Adipose tissue (tissue), 3 donors: Measurements from ENCODE around the gene RAP2C. TPM values are rescaled to one million over a fixed set of nuclear protein-coding genes. Genes with fewer than 3 reads are reported as not detected.

Source experiments
- H3K27ac ChIP-seq: one replicate; pipeline ENCODE4 v1.5.1; 2013; ENCODE audit warnings: low read depth, low read length
- WGBS, 3 donors: extraction: QIAGEN DNeasy Blood & Tissue Kit; methylation state at CpG; one replicate each; pipeline ENCODE4 v1.1.7; 2013; 5-methylcytosine and 5-hydroxymethylcytosine counted together
- polyA plus RNA-seq, 3 donors: library from polyadenylated mRNA; stranded (reverse); fragments of 200-250 nt; gene quantifications; one replicate each; pipeline ENCODE4 v1.2.3, GENCODE V29; 2013
- donor health status: healthy with polysubstance abuse.
- donor health status: Bipolar disorder and iron deficiency.
- donor health status: healthy.

RAP2C gene
- 10 to 100 TPM in 2 of 3 donors, 1 to 10 TPM in 1; 6.5 to 14.7 (median 13.6) TPM for polyA plus RNA-seq

DNA sequence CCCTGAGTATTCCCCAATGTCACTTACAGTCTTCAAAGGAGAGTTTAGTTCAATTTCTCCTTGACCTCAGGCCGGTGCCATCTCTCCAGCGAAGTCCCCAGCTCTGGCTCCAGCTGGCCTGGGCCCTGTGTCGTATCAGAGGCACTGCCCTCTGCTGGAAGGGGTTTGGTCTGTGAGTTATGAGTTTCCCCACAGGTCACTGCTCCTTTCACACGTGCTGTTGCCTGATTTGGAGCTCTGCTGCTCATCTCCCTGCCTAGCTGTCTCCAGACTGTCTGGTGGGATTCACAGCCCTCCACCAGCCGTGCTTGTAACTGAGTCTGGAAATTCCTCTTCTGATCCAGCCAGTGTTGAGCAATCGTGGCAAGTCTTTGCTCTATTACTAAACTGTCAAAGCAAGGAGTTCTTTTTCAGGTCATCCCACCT lies at the start of gene RAP2C:
Gene RAP2C, minus strand, starts transcription at position 105 of the 426 bp plus-strand sequence. CDS start 2,179 bp downstream, outside the sequence.
- 0 to 16% (median 4%) methylated on average over 6 of the region's 6 CpGs for WGBS, 3 donors
- no peak within 1 kb of the TSS for H3K27ac ChIP-seq

DNA sequence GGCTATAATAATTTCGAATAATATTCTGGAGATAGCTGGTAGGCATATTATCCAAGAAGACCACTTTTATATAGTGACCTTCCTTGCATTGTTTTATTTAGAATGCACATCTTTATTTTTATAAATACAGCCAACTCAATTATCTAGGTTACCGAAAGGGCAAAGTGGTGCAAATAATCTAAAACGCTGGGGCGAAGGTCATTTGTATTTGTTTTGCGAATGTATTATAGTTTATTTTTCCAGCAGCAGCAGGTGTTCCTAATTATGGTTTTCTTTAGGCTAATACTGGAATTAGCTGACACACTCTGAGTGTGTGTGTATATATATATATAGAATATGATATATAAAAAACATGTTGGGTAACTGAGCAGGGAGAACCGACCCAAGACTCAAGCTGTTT lies 48.1 kb upstream of the RAP2C start:
- H3K27ac ChIP-seq: no peak overlapping the region
- 46 to 93% (median 83%) methylated on average over 6 of the region's 6 CpGs for WGBS, 3 donors

DNA sequence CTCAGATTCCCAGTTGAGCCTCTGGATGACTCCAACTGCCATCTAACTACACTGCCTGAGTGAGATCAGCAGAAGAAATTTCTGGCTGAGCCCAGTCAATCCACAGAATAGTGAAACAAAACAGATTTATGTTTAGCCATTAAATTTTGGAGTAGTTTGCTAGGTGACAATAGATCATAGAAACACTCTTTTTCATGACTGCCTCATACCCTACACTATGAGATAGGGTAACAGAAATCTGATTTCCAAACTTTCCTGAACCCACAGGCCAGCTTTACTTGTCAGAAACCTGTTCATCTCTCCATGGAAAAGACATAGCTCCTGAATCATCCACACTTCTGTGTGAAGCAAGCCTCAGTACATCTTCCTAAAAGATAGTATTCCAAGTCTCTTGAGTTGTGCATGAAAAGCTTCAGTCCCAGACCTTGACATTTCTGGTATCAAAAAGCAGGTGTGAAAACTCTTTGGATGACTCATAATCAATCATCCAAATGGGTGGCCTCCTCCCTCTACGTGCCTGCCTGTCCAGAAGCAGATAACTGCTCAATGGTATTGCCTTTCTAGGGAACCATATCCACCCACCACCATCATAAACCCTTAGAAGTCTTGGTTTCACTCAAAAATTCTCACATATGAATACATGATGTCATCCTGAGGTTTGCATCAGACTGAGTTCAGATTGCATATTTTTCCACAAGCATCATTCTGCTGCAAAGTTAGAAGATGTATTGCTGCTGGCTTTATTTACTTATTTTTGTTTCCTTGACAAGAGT lies 47.5 kb upstream of the RAP2C start:
- WGBS, 3 donors: 15 to 65% (median 32%) methylated on average over 1 of the region's 1 CpG
- H3K27ac ChIP-seq: no peak overlapping the region

DNA sequence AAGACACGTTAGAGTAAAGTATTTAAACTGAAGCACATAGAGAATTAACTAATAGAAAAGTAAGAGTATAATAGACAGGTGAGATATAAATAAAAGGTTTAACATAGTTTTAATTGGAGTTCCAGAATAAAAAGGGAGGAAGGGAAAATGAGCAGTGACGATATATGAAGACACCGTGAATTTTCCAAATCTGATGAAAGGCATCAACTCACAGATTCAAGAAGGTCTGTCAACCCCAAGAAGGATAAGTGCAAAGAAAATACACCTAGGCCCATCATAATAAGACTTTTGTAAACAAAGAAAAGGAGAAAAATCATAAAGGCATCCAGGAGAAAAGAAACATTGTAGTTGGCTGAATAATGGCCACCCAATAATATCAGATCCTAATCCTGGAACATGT lies 43.9 kb upstream of the RAP2C start:
- no peak overlapping the region for H3K27ac ChIP-seq
- 66 to 99% (median 80%) methylated on average over 3 of the region's 3 CpGs for WGBS, 3 donors

DNA sequence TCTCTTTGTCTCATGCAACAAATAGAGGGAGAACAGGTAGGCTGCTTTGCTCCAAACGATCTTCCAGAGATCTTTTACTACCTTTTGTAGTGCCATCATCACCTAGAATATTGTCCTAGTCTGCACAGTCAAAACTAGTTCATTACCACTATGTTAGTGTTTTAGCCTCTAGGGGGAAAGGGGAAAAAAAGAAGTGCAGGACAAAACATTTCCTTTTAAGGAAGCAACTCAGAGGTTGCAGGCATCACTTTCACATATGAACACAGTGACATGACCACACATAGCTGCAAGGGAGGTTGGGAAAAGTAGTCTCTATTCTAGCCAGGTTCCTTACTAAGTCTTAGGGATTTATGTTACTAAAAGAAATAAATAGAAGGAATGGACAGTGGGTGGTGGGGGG lies 39.3 kb upstream of the RAP2C start:
- 78 to 94% (median 87%) methylated on average over 1 of the region's 1 CpG for WGBS, 3 donors
- H3K27ac ChIP-seq: no peak overlapping the region

DNA sequence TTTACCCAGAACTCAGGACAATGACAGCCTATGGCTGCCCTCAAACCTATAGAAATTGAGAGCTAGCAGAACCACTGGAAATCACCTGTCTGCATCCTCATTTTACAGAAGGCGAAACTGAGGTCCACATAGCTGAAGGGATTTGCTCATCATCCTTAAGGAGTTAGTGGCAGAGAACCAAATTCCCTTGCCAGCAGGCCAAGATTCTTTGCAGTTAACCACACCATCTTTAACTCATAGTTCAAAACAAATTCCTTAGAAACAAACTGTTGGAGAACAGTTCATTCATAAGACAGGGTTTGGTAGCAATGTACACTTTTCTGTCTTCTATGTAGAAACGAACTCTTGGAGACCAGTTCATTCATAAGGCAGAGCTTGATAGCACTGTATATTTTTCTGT lies 37.9 kb upstream of the RAP2C start:
- no peak overlapping the region for H3K27ac ChIP-seq
- WGBS, 3 donors: 66 to 80% (median 77%) methylated on average over 2 of the region's 2 CpGs

DNA sequence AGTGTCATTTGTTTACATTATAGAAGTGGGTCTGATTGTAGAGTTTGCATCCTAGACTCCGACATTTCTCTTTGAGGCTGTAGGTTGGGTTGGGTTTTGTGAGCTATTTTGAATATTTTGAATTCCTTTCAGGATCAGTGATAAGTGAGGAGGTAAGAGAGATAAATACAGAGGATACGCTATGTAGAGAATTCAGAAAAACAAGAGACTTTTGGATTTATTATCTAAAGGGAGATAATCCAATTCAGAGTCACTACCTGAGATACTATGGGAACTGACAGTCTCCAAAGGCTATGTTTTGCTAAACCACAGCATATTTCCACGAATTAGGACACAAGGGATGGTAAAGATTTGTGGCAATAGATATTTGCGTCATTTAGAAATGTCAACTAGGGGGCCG lies 16.9 kb upstream of the RAP2C start:
- 85 to 97% (median 88%) methylated on average over 5 of the region's 5 CpGs for WGBS, 3 donors
- H3K27ac ChIP-seq: no peak overlapping the region

DNA sequence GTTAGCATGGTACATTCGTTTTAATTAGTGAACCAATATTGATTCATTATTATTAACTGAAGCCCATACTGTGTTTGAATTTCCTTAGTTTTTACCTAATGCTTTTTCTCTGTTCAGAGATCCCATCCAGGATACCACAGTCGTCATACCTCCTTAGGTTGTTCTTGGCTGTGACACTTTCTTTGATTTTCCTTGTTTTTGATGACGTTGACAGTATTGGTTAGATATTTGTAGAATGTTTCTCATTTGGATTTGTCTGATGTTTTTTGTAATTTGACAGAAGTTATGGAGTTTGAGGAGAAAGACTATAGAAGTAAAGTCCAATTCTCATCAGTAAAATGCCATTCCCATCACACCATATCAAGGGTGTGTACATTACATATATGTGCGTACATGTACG lies 16.2 kb upstream of the RAP2C start:
- no peak overlapping the region for H3K27ac ChIP-seq
- 76 to 94% (median 88%) methylated on average over 5 of the region's 5 CpGs for WGBS, 3 donors

DNA sequence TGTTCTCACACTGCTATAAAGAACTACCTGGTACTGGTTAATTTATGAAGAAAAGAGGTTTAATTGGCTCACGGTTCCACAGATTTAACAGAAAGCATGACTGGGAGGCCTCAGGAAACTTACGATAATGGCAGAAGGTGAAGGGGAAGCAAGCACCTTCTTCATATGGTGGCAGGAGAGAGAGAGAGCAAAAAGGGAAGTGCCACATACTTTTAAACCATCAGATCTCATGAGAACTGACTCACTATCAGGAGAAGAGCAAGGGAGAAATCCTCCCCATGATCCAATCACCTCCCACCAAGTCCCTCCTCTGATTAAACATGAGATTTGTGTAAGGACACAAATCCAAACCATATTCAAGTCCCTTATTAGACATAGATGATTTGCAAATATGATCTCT lies 12.3 kb upstream of the RAP2C start:
- H3K27ac ChIP-seq: no peak overlapping the region
- WGBS, 3 donors: 41 to 83% (median 73%) methylated on average over 2 of the region's 2 CpGs

DNA sequence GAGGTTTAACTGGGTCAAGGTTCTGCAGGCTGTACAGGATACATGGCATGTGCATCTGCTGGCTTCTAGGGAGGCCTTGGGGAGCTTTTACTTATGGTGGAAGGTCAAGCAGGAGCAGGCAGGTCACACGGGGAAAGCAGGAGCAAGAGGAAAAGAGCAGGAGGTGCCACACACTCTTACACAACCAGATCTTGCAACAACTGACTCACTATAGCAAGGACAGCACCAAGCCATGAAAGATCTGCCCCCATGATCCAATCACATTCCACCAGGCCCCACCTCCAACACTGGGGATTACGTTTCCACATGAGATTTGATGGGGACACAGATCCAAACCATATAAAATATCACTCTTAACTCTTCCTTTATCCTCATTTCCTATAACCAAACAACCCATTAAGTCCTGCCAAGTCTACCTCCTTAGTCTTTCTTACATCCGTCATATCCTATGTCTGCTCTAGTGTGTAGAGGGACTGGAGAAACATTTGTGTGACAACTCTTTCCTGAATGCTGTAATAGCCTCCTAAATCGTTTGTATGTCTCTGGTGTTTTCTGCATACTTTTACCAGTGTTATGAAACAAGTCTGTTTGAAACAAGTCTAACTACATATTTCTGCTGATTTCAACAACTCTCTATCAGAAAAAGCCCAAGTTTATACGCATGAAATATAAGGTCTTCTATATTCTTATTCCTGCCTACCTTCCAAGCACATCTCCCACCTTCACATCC lies 8.3 kb upstream of the RAP2C start:
- WGBS, 3 donors: 41 to 59% (median 48%) methylated on average over 5 of the region's 5 CpGs
- H3K27ac ChIP-seq: no peak overlapping the region

DNA sequence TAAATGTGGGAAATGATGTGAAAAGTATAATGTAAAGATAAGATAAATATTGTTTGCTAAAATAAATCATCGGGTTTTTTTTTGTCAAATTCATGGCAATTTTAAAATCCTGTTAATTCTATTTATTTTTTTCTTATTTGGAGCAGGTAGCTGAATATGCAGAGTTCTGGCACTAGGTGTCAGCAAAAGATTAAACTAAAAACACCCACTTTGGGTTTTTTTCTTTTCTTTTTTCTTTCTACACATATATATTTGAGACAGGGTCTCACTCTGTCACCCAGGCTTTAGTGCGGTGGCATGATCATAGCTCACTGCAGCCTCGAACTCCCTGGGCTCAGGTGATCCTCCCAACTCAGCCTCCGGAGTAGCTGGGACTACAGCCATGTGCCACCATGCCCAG lies 6.9 kb upstream of the RAP2C start:
- H3K27ac ChIP-seq: no peak overlapping the region
- WGBS, 3 donors: 61 to 76% (median 69%) methylated on average over 3 to 4 of the region's 4 CpGs

DNA sequence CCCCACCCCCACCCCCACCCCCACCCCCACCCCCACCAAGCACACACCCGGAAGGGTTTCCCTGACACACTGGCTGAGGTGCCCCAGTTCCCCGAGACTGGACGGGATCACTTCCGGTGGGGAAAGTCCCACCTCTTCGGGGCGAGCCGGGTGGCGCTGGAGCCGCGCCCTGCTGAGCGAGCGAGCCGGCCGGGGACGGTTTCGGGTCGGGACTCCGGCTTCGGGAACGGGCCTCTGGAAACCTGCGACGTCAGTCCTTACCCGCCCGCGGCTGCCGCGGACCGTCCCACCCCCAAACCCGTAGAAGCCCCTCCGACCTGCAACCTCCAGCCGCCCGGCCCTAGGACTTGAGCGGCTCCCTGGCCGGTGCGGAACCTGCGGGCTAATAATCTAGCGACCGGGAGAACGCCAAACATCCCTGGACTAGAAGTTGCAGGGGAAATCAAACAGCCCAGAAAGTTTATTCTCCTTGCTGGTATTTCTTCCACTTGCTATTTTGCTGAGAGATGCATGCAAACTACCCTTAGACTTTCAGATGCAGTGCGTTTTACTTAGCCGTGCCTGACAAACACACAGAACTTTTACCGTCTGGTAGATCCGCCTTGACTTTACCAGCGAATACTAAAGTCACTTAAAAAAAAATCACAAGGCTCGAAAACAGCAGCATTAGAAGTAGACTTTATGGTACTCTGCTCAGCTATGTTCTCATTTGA lies 991 bp downstream of the RAP2C start:
- H3K27ac ChIP-seq: no peak overlapping the region
- 0 to 38% (median 0%) methylated on average over 38 to 45 of the region's 45 CpGs for WGBS, 3 donors

DNA sequence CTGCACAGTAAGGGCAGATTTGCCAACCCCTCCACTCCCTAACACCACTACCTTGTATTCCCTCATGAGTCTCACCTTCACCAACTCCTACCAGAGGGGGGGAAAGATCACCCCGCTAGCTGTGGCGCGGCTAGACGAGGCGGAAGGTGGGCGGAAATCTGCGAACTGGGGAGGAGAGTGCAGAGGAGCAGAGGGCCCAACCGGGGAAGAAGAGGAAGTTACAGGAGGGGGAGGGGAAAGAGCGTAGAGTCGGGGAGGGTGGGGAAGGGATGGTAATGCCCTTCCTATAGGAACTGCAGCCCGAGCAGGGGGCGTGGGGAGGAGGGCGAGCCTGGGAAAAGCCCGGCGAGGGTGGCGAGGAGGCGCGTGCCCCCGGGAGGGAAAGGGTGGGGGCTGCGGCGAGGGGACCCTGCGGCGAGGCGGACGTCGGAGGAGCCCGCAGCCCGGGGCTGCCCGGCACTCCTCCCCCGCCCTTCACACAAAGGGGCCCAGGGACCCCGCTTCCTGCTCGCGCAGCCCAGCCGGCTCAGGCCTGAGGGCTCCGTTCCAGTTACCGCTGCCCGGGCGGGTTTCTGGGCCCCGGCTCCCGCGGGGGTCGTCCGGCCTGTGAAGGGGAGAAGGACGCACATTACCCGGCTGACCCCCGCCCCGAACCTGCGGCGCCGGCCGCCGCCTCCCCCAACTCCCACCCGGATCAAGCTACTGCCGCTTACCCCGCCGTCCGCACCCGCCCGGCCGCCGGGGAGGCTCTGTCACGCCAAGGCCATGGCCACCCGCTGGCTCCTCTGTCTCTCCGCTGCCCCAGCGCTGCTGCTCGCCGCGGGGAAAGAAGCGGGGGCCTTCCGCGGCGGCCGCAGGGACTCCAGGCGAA lies 1.8 kb downstream of the RAP2C start:
- 0 to 29% (median 1%) methylated on average over 17 to 65 of the region's 74 CpGs for WGBS, 3 donors
- peak overlapping the region; percentile 95 for H3K27ac ChIP-seq

DNA sequence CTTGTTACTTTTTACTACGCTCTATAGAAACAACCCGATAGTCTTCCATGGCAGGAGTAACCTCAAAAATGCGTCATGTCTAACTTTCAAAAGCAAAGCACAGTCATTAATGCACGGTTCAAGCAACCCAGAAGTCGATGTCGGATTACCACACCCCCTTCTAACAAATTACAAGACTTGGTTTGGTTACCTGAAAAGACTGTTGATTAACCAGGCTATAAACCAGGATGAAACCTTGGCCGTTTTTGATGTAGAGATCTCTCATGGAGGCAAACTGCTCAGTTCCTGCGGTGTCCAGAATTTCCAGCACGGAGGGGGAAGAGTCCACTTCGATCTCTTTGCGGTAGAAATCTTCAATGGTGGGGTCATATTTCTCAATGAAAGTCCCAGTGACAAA lies 2.4 kb downstream of the RAP2C start:
- peak overlapping the region; percentile 95 for H3K27ac ChIP-seq
- 0 to 33% (median 1%) methylated on average over 11 of the region's 11 CpGs for WGBS, 3 donors

DNA sequence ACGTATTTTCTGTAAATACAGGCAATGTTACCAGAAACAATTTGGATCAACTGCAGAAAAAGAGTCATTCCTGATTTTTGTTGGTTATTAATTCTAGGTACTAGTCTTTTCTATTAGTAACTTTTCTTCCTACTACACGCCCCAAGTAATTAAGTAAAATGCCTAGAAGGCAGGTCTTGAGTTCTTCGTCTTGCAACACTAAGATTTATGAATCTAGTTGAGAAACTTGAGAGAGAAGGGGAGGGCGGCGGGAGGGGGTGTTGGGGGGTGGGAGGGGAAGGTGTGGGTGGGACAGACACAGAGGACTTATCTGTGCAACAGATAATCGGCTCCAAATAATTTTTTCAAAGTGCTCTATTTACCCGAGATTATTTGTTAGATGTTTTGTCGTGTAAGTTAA lies 3.0 kb downstream of the RAP2C start:
- H3K27ac ChIP-seq: no peak overlapping the region
- 0 to 25% (median 1%) methylated on average over 8 of the region's 8 CpGs for WGBS, 3 donors

DNA sequence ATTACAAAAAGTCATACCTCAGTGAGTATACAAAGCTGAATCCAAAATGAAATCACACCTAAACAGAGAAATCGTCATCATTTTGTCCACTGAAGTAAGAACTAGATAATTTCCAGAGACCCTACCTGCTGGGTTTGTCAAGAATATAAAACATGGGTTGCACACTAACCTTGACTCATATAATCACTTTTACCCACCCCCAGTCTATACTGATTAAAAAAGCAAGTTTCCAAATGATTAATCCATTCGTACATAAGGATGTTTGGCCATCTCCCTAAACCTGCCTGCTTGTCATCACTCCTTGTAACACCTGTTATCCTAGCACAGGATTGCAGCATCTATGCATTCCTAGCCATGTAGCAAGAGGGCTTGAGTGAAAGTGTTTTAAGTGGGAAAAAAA lies 4.7 kb downstream of the RAP2C start:
- 38 to 73% (median 73%) methylated on average over 2 of the region's 2 CpGs for WGBS, 3 donors
- no peak overlapping the region for H3K27ac ChIP-seq

DNA sequence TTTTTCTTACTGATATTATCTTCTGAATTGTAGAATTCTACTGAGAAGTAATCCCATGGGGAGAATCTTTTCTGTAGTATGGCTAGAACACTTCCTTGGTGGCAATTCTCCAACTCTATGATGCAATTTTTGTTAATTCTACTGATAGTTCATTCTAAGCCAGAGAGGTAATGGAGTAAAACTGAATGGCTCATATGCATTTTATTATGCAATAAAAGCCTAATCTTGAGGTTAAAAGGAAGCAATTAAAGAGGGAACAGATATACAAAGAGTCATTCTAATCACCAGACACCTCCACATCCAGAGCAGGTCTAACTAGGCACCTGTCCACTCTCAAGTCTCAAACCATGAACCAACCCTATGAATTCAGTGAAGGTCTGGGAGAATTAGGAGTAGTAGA lies 9.7 kb downstream of the RAP2C start:
- no peak overlapping the region for H3K27ac ChIP-seq

DNA sequence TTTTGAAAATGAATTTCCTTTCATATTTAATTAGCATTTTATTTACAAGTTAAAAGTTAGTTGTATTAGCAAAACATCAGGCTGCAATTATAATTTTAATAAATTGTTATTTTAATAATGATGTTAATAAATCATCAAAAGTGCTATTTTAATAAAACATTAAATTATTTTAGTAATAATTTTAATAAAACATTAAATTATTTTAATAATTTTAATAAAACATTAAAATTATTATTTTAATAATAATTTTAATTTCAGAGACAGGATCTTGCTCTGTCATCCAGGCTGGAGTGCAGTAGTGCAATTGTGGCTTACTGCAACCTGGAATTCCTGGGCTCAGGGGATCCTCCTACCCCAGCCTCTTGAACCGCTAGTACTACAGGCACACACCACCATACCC lies 10.8 kb downstream of the RAP2C start:
- 78 to 100% (median 93%) methylated on average over 1 of the region's 1 CpG for WGBS, 3 donors
- H3K27ac ChIP-seq: no peak overlapping the region
